DLD1 (cell line): Measurements from ENCODE around the gene THAP10.
"Not testable (repeated sequence)": the region's sequence is repeated elsewhere in the genome, so short reads cannot be mapped to it uniquely, and the experiment has no call there.

Experiments used
- in situ Hi-C: cut with HindIII; loops from 2 replicates; pipeline ENCODE4 v1.10.0; 2017; ENCODE audit warnings: low sequenced_read_pairs

THAP10 gene

GRCh38 chr15:70892002-70892911, at the start of gene THAP10, which contains the start of gene LRRC49:
Gene THAP10, minus strand, starts transcription at chr15:70892433. Its CDS starts 161 bp downstream, at chr15:70892272.
Gene LRRC49, plus strand, starts transcription at chr15:70892826. Its CDS starts 69 bp downstream, at chr15:70892895.
- in situ Hi-C loops = no loop called here

GRCh38 chr15:70936326-70936725, 44.1 kb upstream of the THAP10 start:
- in situ Hi-C loops = no loop called here

- in situ Hi-C loops = no loop called here
These were observed 43.4 kb upstream of the THAP10 start for GRCh38 chr15:70935631-70936030.

GRCh38 chr15:70933411-70933810, 41.2 kb upstream of the THAP10 start:
- in situ Hi-C loops = no loop called here

GRCh38 chr15:70932397-70932796, 40.2 kb upstream of the THAP10 start:
- in situ Hi-C loops = no loop called here

GRCh38 chr15:70931821-70932220, 39.6 kb upstream of the THAP10 start:
- in situ Hi-C loops = no loop called here

GRCh38 chr15:70926914-70927313, 34.7 kb upstream of the THAP10 start:
- in situ Hi-C loops = not testable (repeated sequence)

GRCh38 chr15:70923311-70924080, 31.3 kb upstream of the THAP10 start:
- in situ Hi-C loops = no loop called here

- in situ Hi-C loops = no loop called here
These were observed 29.9 kb upstream of the THAP10 start for GRCh38 chr15:70922119-70922518.

GRCh38 chr15:70920981-70921696, 28.9 kb upstream of the THAP10 start:
- in situ Hi-C loops = no loop called here

GRCh38 chr15:70917955-70918354, 25.7 kb upstream of the THAP10 start:
- in situ Hi-C loops = no loop called here

- in situ Hi-C loops = no loop called here
These were observed 24.3 kb upstream of the THAP10 start for GRCh38 chr15:70916531-70916930.

- in situ Hi-C loops = no loop called here
These were observed 20.0 kb upstream of the THAP10 start for GRCh38 chr15:70912187-70912586.

GRCh38 chr15:70910958-70911357, 18.7 kb upstream of the THAP10 start:
- in situ Hi-C loops = no loop called here

- in situ Hi-C loops = no loop called here
These were observed 15.7 kb upstream of the THAP10 start for GRCh38 chr15:70907784-70908471.

- in situ Hi-C loops = no loop called here
These were observed 14.6 kb upstream of the THAP10 start for GRCh38 chr15:70906842-70907241.

GRCh38 chr15:70902107-70902506, 9.9 kb upstream of the THAP10 start:
- in situ Hi-C loops = no loop called here

- in situ Hi-C loops = no loop called here
These were observed 803 bp upstream of the THAP10 start for GRCh38 chr15:70892912-70893560.

- in situ Hi-C loops = no loop called here
These were observed 9.9 kb downstream of the THAP10 start for GRCh38 chr15:70882361-70882760.

- in situ Hi-C loops = no loop called here
These were observed 11.5 kb downstream of the THAP10 start for GRCh38 chr15:70880781-70881180.
